HG03045 (cell line): ENCODE measurements around the gene B2M.
A peak's percentile ranks its signal among the peaks of the same experiment; 100 is the strongest.
"Not testable (repeated sequence)": the region's sequence is repeated elsewhere in the genome, so short reads cannot be mapped to it uniquely, and the experiment has no call there.

Experiments
- ATAC-seq: cut with Tn5 transposase; IDR thresholded peaks from one replicate; pipeline ENCODE4 v1.9.1; 2021; ENCODE audit warnings: mild to moderate bottlenecking, moderate library complexity; ENCODE audit not compliant: unreplicated experiment

B2M gene

GRCh38 chr15:44697014-44697413, 14.3 kb upstream of the B2M start:
- ATAC-seq = no peak

GRCh38 chr15:44698641-44699040, 12.7 kb upstream of the B2M start:
- ATAC-seq = no peak

GRCh38 chr15:44700676-44701075, 10.6 kb upstream of the B2M start:
- ATAC-seq = not testable (repeated sequence)

GRCh38 chr15:44705986-44706385, 5.3 kb upstream of the B2M start:
- no peak for ATAC-seq

- ATAC-seq = no peak
These were observed 4.9 kb upstream of the B2M start for GRCh38 chr15:44706401-44706800.

- ATAC-seq = no peak
These were observed 4.2 kb upstream of the B2M start for GRCh38 chr15:44706946-44707636.

- ATAC-seq = no peak
These were observed 851 bp upstream of the B2M start for GRCh38 chr15:44710236-44711095.

GRCh38 chr15:44711743-44712345, 527 bp downstream of the B2M start:
- peak; percentile 25 for ATAC-seq

GRCh38 chr15:44712346-44713005, 1.2 kb downstream of the B2M start:
- no peak for ATAC-seq

GRCh38 chr15:44713006-44713966, 2.0 kb downstream of the B2M start:
- no peak for ATAC-seq

GRCh38 chr15:44715142-44715796, 4.0 kb downstream of the B2M start:
- no peak for ATAC-seq

GRCh38 chr15:44715797-44716334, 4.5 kb downstream of the B2M start:
- no peak for ATAC-seq

GRCh38 chr15:44716983-44717602, 5.8 kb downstream of the B2M start:
- ATAC-seq = no peak

GRCh38 chr15:44718180-44718926, 7.0 kb downstream of the B2M start:
- ATAC-seq = no peak

- no peak for ATAC-seq
These were observed 7.6 kb downstream of the B2M start for GRCh38 chr15:44718927-44719292.

- ATAC-seq = peak; percentile 47
These were observed 8.1 kb downstream of the B2M start for GRCh38 chr15:44719293-44719999.

GRCh38 chr15:44720000-44720435, 8.7 kb downstream of the B2M start:
- ATAC-seq = not testable (repeated sequence)
